K562 (cell line): Measurements from ENCODE around the gene TMEM158. TPM values are rescaled to one million over a fixed set of nuclear protein-coding genes. Genes with fewer than 3 reads are reported as not detected.
A peak's percentile ranks its signal among the peaks of the same experiment; 100 is the strongest.

ENCODE experiments used
- ATAC-seq: fragments of 200-7000 bp; cut with Tn5 transposase; 3 replicates; pipeline ENCODE4 v1.9.1; 2020; ENCODE audit warnings: moderate library complexity
- BruUV-seq: library from RNA; stranded (reverse); fragments of 400-500 nt; replicated peaks from 2 replicates; lab custom pipeline; 2021; lab: Mats Ljungman, UMichigan
- CTCF ChIA-PET: fragments of 300-600 bp; formaldehyde crosslinking; extraction: SDS; loops from one replicate; lab custom pipeline; 2021; ENCODE audit warnings: low intra/inter-chr PET ratio; lab: Yijun Ruan, JAX
- POLR2A ChIA-PET: fragments of 300-600, 350-650 bp; sonication (Branson Sonifier 250); formaldehyde crosslinking; extraction: SDS; loops from one replicate; lab custom pipeline; 2021; ENCODE audit warnings: antibody characterized with exemption, inconsistent platforms; lab: Yijun Ruan, JAX
- DNase-seq, 4 experiments: peaks; one replicate each; pipeline versions ENCODE4 v3.0.0 to v3.0.0-alpha.2; 2011 to 2018; ENCODE audit warnings: low spot score in 3 of 4, mixed read lengths in 3 of 4; ENCODE audit errors: extremely low read depth in 1 of 4
- FAIRE-seq: peaks from 2 replicates; lab custom pipeline; 2011; peaks lifted over from hg19 to GRCh38; lab: Jason Lieb, UNC
- H2AFZ ChIP-seq: 2 replicates; pipeline ENCODE4 v1.6.0; 2011; ENCODE audit warnings: low read depth, low read length, control low read depth, inconsistent platforms
- H3K27ac ChIP-seq: fragments of 200-600 bp; 3 replicates; pipeline ENCODE4 v1.8.0; 2011; ENCODE audit warnings: low read depth, mild to moderate bottlenecking, control low read depth, inconsistent platforms, low read length, moderate library complexity, mixed read lengths; ENCODE audit errors: extremely low read depth
- H3K27me3 ChIP-seq, 2 experiments: fragments of 300-600 bp in 1 of 2; 2 replicates in 1 of 2; 3 replicates in 1 of 2; pipeline versions ENCODE4 v1.6.0 to v1.8.0; 2011; ENCODE audit warnings: inconsistent platforms in 2 of 2, low read length in 2 of 2, mild to moderate bottlenecking in 1 of 2, mixed read lengths in 1 of 2, moderate library complexity in 1 of 2; ENCODE audit not compliant: control insufficient read depth in 2 of 2, insufficient read depth in 2 of 2
- H3K36me3 ChIP-seq: fragments of 300-600 bp; 3 replicates; pipeline ENCODE4 v1.8.0; 2011; ENCODE audit warnings: mild to moderate bottlenecking, low read length, inconsistent platforms; ENCODE audit not compliant: control insufficient read depth, insufficient read depth
- H3K4me1 ChIP-seq, 2 experiments: fragments of 200-600 bp in 1 of 2; replicated peaks in 1 of 2; 2 replicates in 1 of 2; 3 replicates in 1 of 2; pipeline versions ENCODE4 v1.5.1 to v1.8.0; 2011; ENCODE audit warnings: inconsistent platforms in 2 of 2, low read length in 2 of 2, mild to moderate bottlenecking in 1 of 2, mixed read lengths in 1 of 2, moderate library complexity in 1 of 2; ENCODE audit not compliant: control insufficient read depth in 2 of 2, insufficient read depth in 2 of 2
- H3K4me2 ChIP-seq: 2 replicates; pipeline ENCODE4 v1.6.1; 2011; ENCODE audit warnings: low read length, control low read depth, inconsistent platforms, mixed read lengths; ENCODE audit not compliant: insufficient read depth
- H3K4me3 ChIP-seq: fragments of 200-600 bp; sonication (generic), shearing (Covaris generic); 2 replicates; pipeline ENCODE4 v1.5.1; 2016; ENCODE audit warnings: control low read depth, inconsistent platforms
- H3K79me2 ChIP-seq: fragments of 200-600 bp; 3 replicates; pipeline ENCODE4 v1.8.0; 2011; ENCODE audit warnings: low read length, inconsistent platforms; ENCODE audit not compliant: control insufficient read depth, insufficient read depth
- H3K9ac ChIP-seq, 2 experiments: 2 replicates each; pipeline versions ENCODE4 v1.6.0 to v1.6.1; 2011; ENCODE audit warnings: low read depth in 2 of 2, low read length in 2 of 2, control low read depth in 1 of 2, inconsistent platforms in 1 of 2, mild to moderate bottlenecking in 1 of 2, mixed read lengths in 1 of 2; ENCODE audit not compliant: insufficient read depth in 1 of 2
- H3K9me1 ChIP-seq: one replicate; pipeline ENCODE4 v1.6.0; 2011; ENCODE audit warnings: inconsistent platforms, mild to moderate bottlenecking, low read length, moderate library complexity; ENCODE audit not compliant: control insufficient read depth, insufficient read depth
- H3K9me3 ChIP-seq: replicated peaks from 2 replicates; pipeline ENCODE4 v1.5.1; 2011; ENCODE audit warnings: low read depth, low read length, inconsistent platforms; ENCODE audit not compliant: control insufficient read depth, insufficient read depth
- H4K20me1 ChIP-seq: replicated peaks from 2 replicates; pipeline ENCODE4 v1.6.1; 2011; ENCODE audit warnings: low read length, inconsistent platforms, mixed read lengths; ENCODE audit not compliant: control insufficient read depth, insufficient read depth
- CEBPB ChIP-seq: fragments of 450-650 bp; IDR thresholded peaks from 2 replicates; pipeline ENCODE4 v1.6.1; 2016; ENCODE audit warnings: missing genetic modification characterization, missing compliant biosample characterization
- HEY1 ChIP-seq: fragments of 250-450 bp; sonication (Bioruptor Pico); IDR thresholded peaks from 2 replicates; pipeline ENCODE4 v1.5.0; 2020; ENCODE audit warnings: mild to moderate bottlenecking, moderate library complexity, borderline replicate concordance
- PRPF4 ChIP-seq: fragments of 200-400 bp; formaldehyde crosslinking; IDR thresholded peaks from one replicate; pipeline ENCODE4 v1.6.1; 2017; ENCODE audit warnings: low read length, low read depth, mild to moderate bottlenecking; ENCODE audit not compliant: insufficient read depth, poor library complexity, severe bottlenecking
- XRCC4 ChIP-seq: IDR thresholded peaks from one replicate; pipeline ENCODE4 v1.6.1; 2011; ENCODE audit not compliant: insufficient read depth, insufficient read length; ENCODE audit errors: extremely low read depth
- ZNF143 ChIP-seq: sonication (generic); formaldehyde crosslinking; IDR thresholded peaks from 2 replicates; pipeline ENCODE4 v1.9.0; 2022; ENCODE audit warnings: mild to moderate bottlenecking, missing genetic modification reagents
- ZNF175 ChIP-seq: fragments of 200-800 bp; sonication (Bioruptor generic); IDR thresholded peaks from 2 replicates; pipeline ENCODE4 v1.6.1; 2016; ENCODE audit warnings: low read depth, mild to moderate bottlenecking, missing genetic modification characterization, missing compliant biosample characterization
- WGBS: fragments of 100-300 bp; shearing (Covaris generic); methylation state at CpG from one replicate; pipeline ENCODE4 v1.1.6; 2016; ENCODE audit warnings: low coverage, mixed read lengths; ENCODE audit not compliant: insufficient coverage; ENCODE audit errors: missing lambda C conversion rate; 5-methylcytosine and 5-hydroxymethylcytosine counted together
- in situ Hi-C: fragments of 300-500 bp; cut with MboI; formaldehyde crosslinking; loops from 4 replicates; pipeline ENCODE4 v1.15.0; 2018; ENCODE audit warnings: inconsistent platforms, mixed read lengths
- intact Hi-C: fragments of 100-400 bp; cut with micrococcal nuclease; formaldehyde crosslinking; loops from 2 replicates; pipeline ENCODE4 v1.14.2; 2022
- polyA plus RNA-seq, 8 experiments: library from polyadenylated mRNA; depleted of rRNA in 4 of 8; stranded (reverse) in 5 of 8; unstranded in 3 of 8; fragments of >200 nt; fragmentation: Nextera tagmentation in 2 of 8; fragmentation: Illumina TruSeq in 1 of 8; extraction: Ambion mirVana in 2 of 8; extraction: Trizol in 1 of 8; gene quantifications; 2 replicates each; pipeline versions ENCODE4 v1.2.1 to v1.2.3, GENCODE V29; 2011 to 2014; ENCODE audit warnings: inconsistent platforms in 1 of 8, missing spikeins in 1 of 8
- total RNA-seq, 7 experiments: library from RNA; depleted of rRNA in 6 of 7; stranded (reverse); fragments of >200 nt in 6 of 7; fragmentation: Illumina TruSeq in 2 of 7; extraction: Trizol in 2 of 7; gene quantifications; 2 replicates each; pipeline versions ENCODE4 v1.2.1 to v1.2.3, GENCODE V29; 2011 to 2021; ENCODE audit warnings: low replicate concordance in 1 of 7

Gene TMEM158
- total and polyA plus RNA-seq, 9 of the 15 experiments (the other 6 are each of a cell fraction or from before 2014, with no cell fraction given): 2.2 to 46.5 (median 8.4) TPM

DNA sequence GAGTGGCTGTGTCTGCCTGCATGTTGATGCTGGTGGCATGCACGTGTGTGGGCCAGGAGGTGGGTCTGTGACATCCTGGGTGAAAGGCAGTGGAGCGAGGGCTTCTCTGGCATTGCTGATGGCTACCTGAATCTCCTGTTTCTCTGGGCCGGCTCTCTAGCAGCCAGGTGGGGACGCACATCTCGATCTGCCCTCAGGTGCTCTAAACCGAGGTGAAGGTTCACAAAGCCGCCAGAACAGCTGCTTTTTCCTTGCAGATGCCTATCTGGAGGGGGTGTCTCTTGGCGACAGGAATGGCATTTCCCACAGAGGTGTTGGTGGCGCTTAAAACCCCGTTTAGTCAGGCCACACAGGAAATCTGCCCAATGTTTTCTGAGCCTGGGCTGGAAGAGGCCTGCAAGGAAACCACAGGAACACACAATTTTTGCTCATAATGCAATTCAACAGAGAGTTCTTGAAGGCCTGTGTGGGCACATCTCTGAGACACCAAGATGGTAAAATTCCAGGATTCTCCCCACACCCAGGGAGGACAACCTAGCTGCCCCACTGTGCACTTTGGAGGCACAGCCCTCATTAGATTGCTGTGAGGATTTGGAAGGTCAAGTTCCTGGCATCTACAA is 11.9 kb downstream of the TMEM158 start (continued):
- no peak for TF ChIP-seq HEY1
- TF ChIP-seq XRCC4: no peak

DNA sequence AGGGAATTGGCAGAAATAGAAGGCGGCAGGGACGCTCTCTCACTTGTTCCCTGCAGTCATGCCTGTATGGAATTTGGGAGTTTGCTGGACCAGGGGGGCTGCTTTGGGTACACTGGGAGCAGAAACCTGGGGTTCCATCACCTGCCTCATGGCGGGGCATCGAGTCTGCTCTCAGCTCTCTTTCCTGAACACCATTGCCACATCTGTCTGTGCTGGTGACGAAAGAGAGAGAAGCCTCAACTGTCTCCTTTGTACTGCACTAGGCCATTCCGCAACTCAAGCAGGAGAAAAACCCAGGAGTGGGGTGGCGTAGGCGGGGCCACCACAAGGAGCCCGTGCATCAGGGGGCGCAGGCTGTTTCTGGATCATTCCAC is 14.0 kb downstream of the TMEM158 start:
- ChIA-PET POLR2A (interaction anchor here (1.1 to 3.0 kb wide), 2 partner anchors 10 to 171 kb away, joined by 5 to 24 read pairs; no protein-coding TSS in a partner anchor), CTCF (interaction anchor here (5.5 kb wide), 1 partner anchor 173 kb away, joined by 94 read pairs; no protein-coding TSS in a partner anchor)
- in situ Hi-C loops (no loop called here), intact Hi-C loops (no loop called here)
- H4K20me1 ChIP-seq: no peaks in the 10 kb centered on the region
- 64% methylated on average over 10 of the region's 10 CpGs for WGBS
- TF ChIP-seq ZNF175 (CRISPR knock-in tag) (0 out of 2 replicates have a peak, but pooled peaks have one; percentile 27), ZNF143 (CRISPR knock-in tag) (no peak), PRPF4 (no peak), CEBPB (tag) (peak; percentile 57)
- H3K36me3 ChIP-seq: no peaks in the 10 kb centered on the region
- no peaks in the 10 kb centered on the region for H3K9me1 ChIP-seq
- no peak for DNase-seq
- no peaks in the 10 kb centered on the region for H3K79me2 ChIP-seq
- peak overlapping the region; percentile 37 for H2AFZ ChIP-seq
- H3K9me3 ChIP-seq: no peaks in the 10 kb centered on the region
- FAIRE-seq: no peak
- no TSS peak for BruUV-seq
- no peak for ATAC-seq
- peaks cover 4 to 11% of the 10 kb centered on the region in 2 experiments; a peak in 3 of 5 replicates for H3K4me1 ChIP-seq
- H3K4me3 ChIP-seq: no peak overlapping the region
- H3K9ac ChIP-seq: no peak overlapping the region
- no peak overlapping the region for H3K27ac ChIP-seq
- no peaks in the 10 kb centered on the region for H3K27me3 ChIP-seq
- H3K4me2 ChIP-seq: 0 out of 2 replicates have a peak overlapping the region, but pooled peaks have one; percentile 5
